ENCODE data around the gene SUSD5.
"Not testable (repeated sequence)": the region's sequence is repeated elsewhere in the genome, so short reads cannot be mapped to it uniquely, and the experiment has no call there.

Gene SUSD5

DNA sequence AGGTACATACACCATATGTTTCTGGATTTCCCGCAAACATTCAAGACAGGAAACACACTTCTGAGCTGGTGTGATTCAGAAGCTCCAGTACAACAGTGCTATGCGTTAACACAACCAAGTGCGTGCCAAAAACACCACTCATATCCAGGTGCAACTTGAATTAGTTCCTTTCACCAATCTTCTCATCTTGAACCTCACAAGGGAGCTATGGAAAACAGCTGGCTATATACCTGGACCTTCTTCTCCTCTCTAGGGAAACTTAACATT, 31.3 kb downstream of the SUSD5 start:
- no peak for DNase-seq

DNA sequence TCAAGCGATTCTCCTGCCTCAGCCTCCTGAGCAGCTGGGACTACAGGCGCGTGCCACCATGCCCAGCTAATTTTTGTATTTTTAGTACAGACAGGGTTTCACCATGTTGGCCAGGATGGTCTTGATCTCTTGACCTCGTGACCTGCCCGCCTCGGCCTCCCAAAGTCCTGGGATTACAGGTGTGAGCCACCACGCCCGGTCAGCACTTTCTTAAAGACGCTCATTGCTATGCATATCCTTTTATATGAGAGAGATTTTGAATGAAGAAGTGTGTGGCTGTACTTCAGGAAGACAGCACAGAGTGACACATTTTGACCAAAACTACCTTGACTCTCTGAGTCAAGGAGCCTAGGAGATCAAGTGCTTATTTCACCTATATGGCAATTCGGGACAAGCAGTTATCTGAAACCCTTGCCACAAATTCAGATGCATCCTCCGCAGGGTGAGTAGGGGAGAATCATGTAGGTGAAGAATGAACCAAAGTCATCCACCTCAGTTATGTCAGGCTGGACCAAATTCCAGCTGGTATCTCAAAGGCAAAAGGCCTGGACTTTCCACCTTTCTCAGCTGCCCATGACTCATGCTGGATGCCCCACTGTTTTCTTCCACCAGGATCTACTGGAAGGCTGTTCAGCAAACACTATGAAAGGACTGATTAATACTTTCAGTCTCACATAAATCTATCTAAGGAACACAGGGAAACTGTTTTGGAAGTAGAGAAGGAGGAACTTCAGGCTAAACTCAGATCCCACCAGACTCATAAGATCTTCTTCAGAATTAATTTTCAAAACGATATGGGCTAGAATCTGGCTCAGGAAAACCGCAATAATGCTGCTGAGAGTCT, 31.9 kb downstream of the SUSD5 start:
- no peak for DNase-seq

DNA sequence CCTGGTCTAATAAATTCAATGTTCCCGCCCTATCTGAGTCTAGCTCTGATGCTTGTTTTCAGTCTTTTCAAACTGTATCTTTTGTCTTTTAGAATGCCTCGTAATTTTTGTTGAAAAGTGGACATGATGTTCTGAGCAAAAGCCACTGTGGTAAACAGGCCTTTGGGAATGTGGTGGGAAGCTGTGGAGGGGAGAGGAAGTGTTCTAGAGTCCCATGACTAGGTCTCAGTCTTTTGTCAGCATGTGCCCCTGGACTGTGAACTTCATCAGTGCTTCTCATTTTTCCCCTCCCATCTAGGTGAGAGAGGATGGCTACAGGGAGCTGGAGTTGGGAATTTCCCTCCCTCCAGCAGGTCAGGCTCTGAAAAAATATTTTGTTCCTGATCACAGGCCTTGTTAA, 33.7 kb downstream of the SUSD5 start:
- DNase-seq = no peak

DNA sequence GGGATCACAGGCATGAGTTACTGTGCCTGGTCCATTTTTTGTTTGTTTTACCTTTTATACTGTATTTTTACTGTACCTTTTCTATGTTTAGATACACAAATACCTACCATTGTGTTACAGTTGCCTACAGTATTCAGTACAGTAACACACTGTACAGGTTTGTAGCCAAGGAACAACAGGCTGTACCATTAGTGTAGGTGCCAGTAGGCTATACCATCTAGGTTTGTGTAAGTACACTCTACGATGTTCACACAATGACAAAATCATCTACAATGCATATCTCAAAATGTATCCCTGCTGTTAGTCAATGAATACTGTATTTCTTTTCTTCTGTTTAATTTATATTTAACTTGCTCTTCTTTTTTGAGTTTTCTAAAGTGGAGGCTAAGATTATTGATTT, 37.0 kb downstream of the SUSD5 start:
- DNase-seq = not testable (repeated sequence)

DNA sequence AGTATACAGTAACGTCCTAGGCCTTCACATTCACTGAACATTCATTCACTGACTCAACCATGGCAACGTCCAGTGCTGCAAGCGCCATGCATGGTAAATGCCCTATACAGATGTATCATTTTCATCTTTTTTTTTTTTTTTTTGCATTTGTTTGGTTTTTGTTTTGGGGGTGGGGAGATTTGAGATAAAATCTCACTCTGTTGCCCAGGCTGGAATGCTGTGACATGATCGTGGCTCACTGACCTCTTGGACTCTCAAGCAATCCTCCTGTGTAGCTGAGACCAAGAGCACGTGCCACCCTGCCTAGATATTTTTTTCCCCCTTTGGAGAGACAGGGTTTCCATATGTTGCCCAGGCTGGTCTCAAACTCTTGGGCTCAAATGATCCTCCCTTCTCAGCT, 37.4 kb downstream of the SUSD5 start:
- DNase-seq = no peak

DNA sequence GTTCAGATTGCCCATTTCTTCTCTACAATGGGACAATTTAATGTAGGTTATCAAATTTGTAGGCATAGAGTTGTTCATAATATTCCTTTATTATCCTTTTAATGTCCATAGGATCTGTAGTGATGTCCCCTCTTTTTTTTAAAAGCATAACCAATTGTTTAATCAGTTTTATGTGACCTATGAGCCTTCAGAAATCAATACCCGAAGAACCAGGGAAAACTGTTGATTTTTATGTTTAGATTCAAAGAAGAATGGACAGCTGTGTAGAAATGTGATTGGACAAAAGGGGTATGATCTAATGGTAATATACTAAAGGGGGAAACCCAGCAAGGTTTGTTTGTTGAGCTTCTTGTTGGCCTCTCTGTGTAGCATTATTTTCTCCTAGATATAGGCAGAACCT, 39.5 kb downstream of the SUSD5 start:
- DNase-seq = no peak

GRCh38 chr3:33174711-33175414, 43.7 kb downstream of the SUSD5 start:
- no peak for DNase-seq

GRCh38 chr3:33174095-33174494, 44.5 kb downstream of the SUSD5 start:
- DNase-seq = no peak

DNA sequence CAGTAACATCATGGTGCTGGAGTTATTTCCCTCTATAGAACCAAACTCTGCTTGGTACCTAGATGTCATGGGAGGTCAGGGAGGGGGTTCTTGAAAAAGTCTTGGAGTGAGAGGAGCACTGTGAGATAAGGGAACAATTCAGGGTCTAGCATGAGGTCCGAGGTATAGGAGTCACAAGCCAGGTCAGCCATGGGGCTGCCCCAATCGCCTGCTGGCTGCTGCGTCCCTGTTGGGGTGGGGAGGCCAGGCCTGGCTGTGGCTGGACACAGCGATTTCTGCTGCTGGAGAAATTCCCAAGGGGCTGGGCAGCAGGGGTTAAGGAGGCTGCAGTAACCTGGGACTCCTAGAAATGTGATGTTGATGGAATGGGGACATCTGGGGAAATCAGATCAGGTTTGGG, 44.9 kb downstream of the SUSD5 start:
- no peak for DNase-seq

DNA sequence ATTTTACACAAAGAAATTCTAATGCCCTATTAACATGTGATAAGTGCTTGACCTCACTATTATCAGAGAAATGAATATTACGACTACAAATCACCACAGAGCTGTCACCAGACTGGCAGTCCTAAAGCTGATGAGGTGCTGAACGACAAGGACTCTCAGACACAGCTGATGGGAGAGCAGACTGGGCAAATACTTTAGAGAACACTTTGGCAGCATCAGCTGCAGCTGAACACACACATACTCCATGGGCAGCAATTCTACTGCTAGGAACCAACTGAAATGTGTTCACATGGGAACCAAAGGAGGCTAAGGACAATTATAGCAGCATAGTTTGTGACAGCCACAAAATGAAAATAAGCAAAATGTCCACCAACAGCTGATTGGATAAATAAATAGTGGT, 45.5 kb downstream of the SUSD5 start:
- peak; percentile 38 for DNase-seq

GRCh38 chr3:33171580-33171979, 47.0 kb downstream of the SUSD5 start:
- no peak for DNase-seq

GRCh38 chr3:33170531-33170930, 48.1 kb downstream of the SUSD5 start:
- no peak for DNase-seq

DNA sequence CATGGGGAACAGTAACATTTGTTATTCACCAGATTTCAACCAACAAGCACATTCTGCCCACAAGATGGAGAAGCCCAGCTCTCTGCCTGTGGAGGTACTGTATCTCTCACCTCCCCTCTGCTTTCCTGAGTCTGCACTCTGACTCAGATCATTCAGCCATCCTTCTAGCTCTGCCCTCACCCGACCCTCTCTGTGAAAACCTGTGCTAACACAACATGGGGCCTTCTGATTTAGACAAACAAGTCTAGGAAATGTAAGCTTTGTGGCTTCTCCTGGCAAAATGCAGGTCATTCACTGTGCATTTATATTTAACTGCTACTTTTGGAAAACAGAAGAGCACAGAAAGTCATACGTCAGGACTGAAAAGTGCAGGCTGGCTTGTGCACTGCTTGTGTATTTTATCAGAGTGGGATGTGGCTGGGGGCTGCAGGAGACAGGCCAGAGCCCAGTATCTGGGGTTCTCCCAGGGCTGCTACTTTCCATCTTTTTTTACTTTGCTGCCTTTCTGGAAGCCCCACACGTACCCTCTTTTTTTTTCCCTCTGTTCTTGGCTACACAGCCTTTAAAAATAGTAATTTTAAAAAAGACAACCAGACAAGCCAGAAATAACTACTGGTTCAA, 50.8 kb downstream of the SUSD5 start:
- DNase-seq = no peak

DNA sequence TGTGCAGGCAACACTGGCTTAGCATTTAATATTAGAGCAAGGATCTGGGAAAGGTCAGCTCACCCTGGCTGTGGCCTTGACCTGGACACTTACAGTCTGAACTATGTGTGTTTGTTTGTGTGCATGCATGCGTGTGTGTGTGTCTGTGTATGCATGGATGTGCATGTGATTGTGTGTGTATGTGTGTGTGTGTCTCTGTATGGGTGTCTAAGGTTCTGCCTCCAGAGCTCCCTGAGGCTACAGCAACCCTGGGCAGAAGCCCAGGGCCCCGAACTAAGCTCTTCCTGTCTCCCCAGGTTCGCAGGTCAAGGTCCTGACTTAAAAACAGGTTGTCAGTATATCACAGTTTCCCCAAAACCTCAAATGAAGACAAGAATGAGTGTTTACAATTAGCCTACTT, 51.3 kb downstream of the SUSD5 start:
- no peak for DNase-seq

- no peak for DNase-seq
These were observed 52.5 kb downstream of the SUSD5 start for GRCh38 chr3:33166095-33166494.

GRCh38 chr3:33165372-33165771, 53.2 kb downstream of the SUSD5 start:
- DNase-seq = no peak

DNA sequence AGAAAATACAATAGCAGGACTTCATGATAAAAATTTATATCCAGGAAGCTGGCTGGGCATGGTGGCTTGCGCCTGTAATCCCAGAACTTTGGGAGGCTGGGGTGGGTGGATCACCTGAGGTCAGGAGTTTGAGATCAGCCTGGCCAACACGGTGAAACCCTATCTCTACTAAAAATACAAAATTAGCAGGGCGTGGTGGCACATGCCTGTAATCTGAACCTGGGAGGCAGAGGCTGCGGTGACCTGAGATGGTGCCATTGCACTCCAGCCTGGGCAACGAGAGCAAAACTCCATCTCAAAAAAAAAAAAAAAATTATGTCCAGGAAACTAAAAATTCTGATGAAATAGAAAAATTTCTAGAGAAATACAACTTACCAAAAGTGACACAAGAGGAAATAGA, 56.0 kb downstream of the SUSD5 start:
- not testable (repeated sequence) for DNase-seq

- DNase-seq = no peak
These were observed 58.6 kb downstream of the SUSD5 start for GRCh38 chr3:33159981-33160380.

DNA sequence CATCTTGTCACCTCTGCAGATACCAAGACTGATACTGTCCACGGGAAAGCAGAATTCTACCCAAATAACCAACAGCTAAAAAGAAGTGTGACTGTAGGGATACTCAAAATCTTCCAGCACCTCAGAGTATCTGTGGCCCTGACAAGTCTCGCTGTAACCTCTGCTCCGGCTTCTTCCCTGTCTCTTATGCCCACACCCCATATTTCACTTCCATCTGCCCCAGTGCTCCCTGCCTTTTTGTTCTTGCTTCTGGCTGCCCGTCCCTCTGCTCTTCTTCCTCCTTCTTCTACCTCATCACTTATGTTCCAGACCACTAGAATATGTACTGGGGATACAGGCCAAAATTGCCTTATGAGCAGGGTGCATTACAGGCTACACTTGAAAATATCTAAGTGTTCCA, 59.4 kb downstream of the SUSD5 start:
- no peak for DNase-seq

- no peak for DNase-seq
These were observed 63.3 kb downstream of the SUSD5 start for GRCh38 chr3:33155301-33155700.

DNA sequence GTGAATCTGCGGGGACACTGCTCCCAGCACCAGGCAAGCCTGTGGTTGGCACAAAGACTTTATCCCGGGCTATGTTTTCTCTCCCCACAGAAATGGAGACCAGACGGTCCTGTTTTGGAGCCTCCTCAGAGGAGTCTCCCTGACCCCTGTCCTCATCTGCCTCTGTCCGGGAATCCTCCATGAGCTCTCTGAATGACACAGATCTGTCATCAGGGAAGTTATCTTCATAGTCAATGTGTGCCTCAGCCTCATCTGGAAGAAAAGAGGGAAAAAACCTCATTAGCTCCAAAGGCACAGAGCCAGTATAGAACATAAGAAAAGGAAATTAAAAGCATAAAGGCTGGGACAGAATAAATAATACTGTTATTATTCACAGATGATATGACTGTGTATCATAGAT, 64.8 kb downstream of the SUSD5 start:
- DNase-seq = no peak

DNA sequence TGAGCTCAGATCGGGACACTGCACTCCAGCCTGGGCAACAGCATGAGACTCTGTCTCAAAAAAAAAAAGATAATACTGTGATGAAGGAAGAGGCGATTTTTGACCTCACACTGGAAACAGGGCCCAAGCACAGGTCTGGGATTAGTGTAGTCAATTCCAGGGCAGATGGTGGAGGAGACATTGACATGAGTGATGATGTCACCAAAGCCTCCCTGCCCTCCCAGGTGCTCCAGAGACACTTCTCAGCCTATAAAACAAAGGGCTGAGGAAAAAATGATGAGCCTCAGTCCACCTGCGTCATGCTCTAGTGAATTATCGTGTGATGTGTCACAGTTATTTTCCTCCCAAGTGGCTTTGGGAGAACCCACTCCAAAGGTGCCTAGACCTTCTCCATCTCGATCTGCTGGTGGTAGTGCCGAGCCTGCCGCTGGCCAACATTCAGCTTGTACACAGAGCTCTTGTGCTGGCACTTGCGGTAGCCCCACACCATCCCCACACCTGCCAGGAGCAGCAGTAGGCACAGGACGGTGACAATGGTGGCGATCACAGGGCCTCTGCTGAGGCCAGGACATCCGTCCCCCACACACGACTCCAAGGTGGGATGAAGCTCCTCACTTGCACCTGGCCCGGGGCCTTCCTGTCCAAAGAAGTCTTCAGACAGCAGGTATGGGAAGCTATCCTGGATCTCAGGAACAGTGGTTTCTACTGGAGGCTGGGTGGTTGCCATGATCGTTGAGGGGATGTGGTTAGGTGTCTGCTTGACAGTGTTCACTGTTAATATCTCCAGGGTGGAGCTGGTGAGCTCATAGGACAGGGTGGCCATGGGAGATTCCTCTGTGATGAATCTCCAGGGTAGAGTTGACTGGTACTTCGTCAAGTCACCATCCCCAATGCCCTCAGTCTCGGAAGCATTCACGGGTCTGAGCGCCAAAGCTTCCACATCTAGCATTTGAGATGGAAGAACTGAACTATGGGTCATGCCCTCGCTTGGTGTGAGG, 65.9 kb downstream of the SUSD5 start:
- no peak for DNase-seq

DNA sequence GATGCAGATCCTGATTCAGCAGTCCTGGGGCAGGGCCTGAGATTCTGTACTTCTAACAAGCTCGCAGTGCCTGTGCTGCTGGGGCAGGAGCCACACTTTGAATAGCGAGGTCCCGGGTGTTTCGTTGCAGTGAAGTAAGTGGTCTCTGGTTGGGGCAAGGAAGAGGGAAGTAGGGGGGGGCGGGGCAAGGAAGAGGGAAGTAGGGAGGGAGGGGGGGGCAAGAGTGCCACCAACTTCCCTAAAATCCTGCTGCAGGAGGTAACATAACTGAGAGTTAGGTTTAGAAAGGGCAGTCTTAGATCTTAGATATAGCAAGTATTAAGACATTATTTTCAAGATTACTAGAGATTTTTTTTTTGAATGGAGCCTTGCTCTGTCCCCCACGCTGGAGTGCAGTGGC, 69.3 kb downstream of the SUSD5 start:
- no peak for DNase-seq

Measured in NCI-H187 treated with DMSO at 0.1 percent for 48 hours (cell line).